CD4-positive, alpha-beta T cell treated with Interleukin-17A for 4 hours (primary cell): ENCODE data around the gene PIEZO1.
"Not testable (repeated sequence)": the region's sequence is repeated elsewhere in the genome, so short reads cannot be mapped to it uniquely, and the experiment has no call there.

Experiments used
- DNase-seq: peaks from one replicate; pipeline ENCODE4 v3.0.0-alpha.2; 2020; ENCODE audit warnings: mixed read lengths

Gene PIEZO1

DNA sequence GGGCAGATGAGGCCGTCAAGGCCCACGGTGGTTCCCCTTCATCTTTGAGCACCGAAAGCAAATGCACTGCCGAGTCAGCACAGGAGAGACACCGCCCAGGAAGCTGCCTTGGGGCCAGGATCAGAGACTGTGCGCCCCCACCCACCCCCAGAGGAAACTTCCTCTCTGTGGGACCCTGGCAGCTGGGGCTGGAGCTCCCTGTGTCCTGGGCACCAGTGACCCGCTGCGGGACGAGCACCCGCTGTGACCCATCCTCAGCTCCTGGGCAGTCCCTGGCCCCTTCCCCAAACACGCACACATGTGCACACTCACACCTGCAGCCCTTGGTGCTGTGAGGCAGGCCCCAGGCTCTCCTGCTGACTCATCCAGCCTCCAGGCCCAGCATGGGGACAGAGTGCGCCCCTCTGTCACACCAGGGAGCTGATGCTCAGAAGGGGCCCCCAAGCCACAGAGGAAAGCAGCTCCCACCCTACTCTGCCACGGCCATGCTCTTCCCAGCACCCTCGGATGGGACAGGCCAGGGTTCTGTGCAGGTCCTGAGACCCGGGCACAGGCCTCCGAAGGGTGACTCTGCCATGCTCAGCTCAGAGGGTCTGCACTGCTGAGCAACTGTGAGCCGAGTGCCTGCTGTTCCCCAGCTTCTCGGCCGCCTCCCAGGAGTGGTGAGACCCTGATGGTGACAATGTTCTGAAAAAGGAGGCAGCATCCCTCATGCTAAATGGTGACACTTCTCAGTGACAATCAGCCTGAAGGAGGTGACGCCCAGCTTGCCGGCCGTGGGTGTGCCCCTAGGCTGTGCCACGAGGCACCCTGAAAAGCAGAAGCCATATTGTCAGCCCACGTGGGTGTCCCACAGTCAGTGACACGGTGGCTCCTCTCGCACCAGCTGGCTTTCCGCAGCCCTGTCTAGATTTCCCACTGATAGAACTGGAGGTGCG, 3.6 kb downstream of the PIEZO1 start:
- peak; percentile 79 for DNase-seq

DNA sequence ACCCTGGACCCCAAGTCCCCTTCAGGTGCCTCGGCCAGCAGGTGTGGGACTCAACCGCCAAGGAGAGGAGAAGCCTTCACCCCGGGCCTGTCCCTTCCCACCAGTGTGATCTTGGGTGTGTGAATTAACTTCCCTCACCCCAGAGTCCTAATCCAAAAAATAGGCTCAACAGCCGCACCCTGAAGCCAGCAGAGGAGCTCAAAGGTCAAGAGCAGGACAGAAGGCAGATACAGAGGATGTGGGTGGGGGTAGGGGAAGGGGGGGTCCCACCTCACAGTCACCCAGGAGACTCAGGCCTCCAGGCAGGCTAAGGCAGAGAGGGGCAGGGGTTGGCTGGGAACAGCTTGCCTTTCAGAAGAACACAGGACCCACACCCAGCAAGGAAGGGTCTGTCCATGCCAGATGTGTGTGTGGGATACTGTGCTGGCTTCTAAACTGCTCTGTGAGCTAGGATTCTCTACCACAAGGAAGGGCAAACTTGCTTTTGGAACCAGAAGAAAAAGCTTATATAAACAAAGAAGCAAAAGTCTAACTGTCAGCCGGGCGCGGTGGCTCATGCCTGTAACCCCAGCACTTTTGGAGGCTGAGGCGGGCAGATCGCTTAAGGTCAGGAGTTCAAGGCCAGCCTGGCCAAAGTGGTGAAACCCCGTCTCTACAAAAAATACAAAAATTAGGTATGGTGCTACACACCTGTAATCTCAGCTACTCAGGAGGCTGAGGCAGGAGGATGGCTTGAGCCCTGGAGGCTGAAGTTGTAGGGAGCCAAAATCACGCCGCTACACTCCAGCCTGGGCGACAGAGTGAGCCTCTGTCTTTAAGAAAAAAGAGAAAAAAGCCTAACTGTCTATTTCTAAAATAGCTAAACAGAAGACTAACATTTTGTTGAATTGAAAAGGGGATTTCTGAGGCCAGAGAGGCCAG, 4.6 kb downstream of the PIEZO1 start:
- DNase-seq: peak; percentile 23

DNA sequence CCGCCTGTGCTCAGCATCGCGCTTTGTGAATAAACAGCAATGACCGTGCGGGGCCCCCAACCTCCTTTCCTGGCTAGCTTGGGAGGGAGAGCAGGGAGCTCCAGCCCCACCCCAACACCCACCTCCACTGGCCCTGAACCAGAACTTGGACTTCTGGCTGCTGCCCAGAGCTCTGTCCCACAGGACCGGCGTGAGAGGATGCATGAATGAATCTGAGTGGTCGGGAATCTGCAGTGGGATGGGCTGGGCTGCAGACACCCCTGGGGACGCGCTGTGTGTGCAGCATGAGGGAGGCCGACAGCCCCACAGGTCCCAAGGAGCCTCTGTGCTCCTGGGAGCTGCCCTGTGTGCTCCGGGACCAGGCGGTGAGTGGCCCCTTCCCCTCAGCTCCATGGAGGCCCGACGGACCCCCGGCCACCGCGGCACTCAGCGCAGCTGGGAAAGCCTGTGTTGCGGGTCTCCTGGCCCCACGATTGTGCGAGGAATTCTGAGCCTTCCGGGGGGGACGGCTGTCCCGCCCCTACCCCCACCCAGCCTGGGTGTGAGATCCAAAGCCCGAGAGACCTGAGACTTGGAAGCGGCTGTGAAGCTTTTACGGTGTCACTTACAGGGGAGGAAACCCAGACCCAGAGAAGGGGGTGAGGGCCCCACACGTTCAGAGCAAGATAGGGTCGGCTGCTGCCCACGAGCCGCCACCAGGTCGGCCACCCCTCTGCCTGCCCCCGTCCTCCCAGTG, 5.4 kb downstream of the PIEZO1 start:
- DNase-seq: no peak

DNA sequence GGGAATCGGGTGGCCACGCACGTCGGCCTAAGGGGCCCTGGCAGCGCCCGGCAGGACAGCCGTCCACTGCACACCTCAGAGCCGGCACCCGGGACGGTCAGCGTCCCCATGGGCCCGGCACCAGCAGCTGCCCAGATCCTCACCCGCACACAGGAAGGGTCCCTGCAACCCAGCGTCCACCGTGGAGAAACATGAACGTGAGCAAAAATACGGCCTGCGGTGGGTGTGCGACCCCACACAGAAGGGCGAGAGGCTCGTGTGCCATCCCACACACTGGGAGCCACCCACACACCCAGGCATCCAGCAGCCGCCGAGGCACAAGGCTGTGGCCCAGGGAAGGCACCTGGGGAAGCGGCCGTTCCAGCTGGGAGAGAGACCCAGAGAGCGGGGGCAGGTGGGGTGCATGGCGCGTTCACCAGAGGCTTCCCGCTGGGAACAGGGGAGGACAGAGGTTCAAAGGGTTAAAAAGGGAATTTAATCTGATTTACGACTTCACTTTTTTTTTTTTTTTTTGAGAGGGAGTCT, 6.4 kb downstream of the PIEZO1 start:
- DNase-seq: no peak

DNA sequence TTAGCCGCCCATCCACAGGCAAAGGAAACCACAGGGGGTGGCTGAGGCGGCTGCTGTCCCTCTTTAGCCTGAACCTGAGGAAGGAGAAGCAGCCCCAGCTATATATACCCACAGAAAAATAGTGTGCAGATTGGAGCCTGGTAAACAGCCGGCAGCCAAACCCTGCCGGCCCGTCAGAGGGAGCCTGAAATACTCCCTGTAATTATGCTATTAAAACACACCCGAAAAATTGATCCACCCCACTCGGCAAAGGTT, 6.8 kb downstream of the PIEZO1 start:
- no peak for DNase-seq

DNA sequence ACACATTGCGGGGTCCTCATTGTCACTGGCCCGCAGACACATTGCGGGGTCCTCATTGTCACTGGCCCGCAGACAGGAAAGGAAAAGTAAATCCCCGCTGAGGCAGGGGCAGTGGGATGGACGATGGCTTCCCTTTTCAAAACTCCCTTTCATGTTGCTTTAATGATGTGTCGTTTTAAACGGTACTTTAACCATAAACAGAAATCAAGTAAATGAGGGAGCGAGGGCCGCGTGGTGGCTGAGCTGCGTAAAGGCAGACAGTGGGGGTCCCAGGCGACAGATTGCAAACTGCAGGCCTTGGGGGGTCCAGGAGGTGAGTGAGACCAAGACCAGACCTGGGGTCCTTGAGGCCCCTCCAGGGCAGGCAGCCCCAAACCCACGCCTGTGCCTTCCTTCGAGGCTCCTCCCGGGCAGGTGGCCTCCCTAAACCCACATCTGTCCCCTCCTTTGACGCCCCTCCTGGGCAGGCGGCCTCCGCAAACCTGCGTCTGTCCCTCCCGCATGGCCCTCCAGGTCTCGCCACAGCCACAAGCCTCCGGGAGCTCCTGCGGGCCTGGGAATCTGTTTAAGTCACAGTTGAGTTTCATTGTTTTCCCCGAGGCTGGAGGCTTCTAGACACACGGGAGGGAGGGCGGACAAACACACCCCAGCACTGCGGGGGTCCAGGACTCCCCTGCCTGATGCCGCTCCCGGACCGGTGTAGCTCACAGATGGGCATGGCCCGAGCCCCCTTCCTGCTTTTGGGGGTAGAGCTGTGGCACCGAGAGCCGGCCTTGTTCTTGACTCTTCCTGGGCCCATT, 7.3 kb downstream of the PIEZO1 start:
- no peak for DNase-seq

DNA sequence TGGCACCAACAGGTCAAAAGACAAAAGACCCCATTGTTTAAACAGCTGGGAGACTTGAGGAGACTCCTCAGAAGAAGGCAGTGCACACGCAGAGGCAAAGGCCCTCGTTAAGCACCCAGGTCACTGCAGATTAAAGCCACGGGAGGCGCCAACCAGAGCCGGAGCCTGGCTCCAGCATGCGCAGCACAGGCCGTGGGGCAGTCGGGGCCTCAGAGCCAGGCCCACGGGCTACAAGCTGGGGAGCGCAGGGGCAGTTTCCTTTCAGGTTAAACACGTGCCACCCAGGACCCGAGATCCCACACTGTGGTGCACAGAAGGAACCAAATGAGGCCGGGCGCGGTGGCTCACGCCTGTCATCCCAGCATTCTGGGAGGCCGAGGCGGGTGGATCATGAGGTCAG, 9.2 kb downstream of the PIEZO1 start:
- no peak for DNase-seq

DNA sequence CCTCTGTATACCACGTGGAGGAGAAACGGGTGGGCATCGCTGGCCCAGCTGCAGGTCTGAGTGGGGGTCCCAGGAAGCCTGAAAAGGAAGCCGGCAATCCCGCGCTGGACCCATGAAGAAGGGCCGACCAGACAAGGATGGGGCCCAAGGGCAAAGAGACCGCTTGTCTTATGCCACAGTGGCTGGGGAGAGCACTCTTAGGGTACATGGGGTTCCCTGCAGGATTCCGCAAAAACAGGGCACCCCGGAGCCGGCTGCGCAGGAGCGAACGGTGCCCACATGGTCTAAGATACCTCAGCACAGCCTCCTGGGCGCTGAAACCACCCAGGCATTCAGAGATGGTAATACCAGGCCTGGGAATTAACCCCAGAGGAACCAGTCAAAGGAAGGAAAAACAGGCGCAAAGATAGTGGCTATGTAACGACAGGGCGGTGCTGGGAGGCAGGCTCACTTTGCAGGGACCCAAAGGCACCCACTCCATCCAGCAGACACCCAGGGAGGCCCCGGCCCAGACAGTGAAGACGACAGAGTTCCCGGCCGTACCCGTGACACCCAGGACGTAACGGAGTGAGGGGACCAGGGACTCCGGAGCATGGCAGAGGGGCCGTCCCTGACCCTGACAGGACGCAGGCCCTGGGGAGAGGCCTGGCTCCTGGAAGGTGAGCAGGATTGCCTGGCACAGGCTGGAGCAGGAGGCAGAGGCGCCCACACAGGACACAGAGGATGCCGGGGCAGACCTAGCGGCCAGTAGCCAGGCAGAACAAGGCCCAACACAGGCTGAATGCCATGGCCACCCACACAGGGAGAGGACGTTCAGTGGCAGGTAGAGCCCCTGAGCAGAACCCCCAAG, 10.3 kb downstream of the PIEZO1 start:
- no peak for DNase-seq

DNA sequence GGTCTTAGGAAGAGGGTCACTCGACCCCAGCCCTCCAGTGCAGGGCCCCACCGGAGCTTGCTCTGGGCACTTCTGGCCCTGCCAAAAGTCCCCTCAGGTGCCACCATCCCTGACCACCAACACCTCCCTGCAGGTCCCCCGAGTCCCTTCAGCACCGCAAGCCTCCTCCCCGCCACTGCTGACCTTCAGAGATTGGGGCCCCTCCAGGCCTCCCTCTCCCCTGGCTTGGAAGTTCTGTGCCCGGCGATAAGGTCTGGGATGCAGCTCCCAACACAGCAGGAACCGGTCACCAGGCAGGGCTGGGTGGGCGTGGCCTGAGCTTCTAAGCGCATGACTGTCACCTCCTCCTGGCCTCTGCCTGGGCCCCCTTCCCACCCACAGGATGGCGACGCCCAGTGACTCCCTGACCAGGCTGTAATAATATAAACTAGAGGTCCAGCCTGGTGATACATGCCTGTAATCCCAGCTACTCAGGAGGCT, 11.2 kb downstream of the PIEZO1 start:
- DNase-seq: no peak

DNA sequence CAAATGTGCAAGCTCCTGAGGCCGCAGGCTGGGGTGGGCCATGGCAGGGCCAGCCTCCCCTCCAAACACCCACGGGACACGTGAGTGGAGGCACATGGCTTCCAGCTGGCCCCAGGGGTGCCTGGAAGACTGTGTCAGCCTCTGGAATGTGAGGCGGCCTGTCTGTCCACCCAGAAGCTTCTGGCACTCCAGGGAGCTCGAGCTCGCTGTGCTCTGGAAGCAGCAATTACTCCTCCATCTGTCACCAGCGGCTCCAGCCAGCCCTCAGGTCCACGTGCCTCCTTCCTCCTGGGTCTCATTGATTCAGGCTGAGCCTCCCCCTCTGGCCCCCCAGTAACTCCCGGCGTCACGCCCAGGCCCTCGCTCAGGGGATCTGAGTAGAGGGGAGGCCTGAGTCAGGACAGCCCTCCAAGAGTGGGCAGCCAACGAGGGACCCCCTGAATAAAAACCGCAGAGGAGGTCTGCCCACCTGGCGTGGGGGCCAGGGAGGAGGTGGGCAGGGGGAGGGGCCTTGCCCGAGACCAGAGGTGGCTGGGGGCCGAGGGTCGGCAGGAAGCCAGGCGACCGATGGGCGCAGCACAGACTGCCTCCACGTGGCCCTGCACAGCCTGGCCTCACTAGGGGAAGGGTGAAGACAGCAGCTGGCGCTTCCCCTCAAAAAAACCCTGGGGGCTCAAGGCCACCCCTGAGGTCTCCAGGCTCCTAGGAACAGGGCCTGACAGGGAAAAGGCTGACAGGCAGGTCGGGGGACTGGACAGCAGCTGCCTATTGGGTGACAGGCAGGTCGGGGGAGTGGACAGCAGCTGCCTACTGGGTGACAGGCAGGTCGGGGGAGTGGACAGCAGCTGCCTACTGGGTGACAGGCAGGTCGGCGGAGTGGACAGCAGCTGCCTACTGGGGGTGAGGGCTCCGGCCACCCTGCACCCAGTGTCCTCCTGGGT, 11.9 kb downstream of the PIEZO1 start:
- DNase-seq: no peak

DNA sequence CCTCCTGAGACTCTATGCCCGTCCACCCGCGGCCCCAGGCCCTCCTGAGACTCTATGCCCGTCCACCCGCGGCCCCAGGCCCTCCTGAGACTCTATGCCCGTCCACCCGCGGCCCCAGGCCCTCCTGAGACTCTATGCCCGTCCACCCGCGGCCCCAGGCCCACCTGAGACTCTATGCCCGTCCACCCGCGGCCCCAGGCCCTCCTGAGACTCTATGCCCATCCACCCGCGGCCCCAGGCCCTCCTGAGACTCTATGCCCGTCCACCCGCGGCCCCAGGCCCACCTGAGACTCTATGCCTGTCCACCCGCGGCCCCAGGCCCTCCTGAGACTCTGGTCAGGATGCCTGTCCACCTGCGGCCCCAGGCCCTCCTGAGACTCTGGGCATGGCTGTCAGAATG, 13.2 kb downstream of the PIEZO1 start:
- DNase-seq: not testable (repeated sequence)

DNA sequence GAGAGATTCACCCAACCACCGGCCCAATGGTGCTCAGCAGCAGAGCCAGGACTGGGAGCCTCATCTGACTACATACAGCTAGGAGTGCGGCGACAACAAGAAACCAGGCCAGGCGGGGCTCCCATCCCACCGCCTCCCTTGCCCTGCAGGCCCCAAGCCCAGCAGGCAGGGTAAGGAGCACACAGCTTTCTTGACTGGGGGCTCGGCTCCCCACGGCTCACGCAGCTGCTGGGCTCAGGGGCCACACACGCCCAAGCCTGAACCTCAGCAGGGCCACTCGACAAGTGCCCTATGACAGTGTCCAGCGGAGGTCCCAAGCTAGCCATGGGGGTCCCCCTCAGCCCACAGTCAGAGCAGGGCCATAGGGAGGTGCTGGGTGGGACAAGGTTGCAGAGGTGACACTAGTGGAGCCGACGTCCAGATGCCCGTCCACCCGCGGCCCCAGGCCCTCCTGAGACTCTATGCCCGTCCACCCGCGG, 13.7 kb downstream of the PIEZO1 start:
- no peak for DNase-seq

DNA sequence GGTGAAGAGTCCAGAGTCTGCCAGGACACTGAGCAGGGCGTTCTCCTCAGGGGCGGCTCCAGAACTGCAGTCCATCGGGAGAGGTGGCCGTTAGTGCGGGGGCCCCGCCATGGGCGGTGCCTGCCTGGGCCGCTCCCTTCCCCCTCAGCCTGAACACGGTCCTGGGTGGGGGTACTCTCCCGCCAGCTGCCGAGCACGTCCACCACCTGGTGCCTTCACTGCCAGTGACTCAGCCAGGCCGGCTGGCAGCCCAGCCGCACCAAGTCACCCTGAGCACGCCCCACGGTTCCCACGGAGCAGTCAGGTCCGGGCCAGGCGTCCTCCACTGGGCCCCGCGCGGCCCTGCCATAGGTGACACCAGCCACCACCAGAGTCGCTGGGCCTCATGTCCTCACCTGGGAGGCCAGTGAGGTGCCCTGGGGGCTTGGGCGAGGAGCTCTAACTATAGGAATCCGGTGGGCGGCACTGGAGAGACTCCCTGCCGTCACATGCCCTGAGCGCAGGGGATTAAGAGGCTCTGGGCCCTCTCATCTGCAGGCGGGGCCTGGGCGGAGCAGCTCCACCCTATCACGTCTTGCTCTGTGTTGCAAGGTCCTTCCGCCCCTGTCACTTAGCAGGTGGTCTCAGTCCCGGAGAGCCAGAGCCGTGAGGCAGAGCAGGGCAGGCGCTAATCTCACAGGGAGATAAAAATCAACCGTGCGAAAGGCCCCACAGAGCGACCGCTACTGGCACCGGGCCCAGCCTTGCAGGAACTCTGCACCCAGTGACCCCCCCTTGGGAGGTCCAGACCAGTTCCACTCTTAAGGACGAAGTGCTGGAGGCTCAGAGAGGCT, 14.3 kb downstream of the PIEZO1 start:
- DNase-seq: peak; percentile 55

DNA sequence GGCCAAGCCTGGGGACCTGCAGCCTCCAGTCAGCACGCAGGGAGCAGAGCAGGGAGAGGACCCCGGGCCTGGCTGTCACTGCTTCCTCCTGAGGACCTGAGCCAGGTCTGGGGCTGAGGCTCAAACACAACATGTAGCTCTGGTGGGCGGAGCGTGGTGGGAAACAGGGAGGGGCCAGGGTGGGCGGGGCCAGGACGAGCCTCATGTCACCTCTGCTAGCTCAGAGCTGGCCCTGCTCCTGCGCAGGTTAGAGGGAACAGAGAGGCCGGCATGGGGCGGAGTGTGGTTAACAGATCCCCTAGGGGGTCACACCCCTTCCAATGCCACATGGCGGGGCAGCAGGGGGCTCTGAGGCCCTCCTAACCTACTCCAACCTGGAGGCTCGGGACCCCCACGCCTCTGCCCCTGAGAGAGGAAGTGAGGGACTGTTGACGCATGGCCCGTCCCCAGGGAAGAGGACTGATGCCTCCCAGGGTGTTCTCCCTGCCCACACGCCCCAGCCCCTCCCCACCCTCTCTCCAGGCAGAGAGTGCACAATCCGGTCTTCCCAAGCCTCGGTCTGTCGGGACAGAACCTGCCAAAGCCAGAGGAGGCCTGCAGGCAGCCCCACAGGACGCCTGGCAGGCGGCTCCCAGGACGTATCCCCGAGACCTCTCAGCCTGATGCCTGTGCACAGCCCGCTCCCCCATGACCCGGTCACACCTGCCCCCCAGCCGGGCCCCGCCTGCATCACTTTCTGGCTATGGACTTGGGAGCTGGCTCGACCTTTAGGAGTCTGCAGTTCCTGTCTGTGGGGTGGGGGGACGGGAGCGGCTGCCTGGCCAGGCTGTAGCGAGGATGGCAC, 15.2 kb downstream of the PIEZO1 start:
- DNase-seq: peak; percentile 50

DNA sequence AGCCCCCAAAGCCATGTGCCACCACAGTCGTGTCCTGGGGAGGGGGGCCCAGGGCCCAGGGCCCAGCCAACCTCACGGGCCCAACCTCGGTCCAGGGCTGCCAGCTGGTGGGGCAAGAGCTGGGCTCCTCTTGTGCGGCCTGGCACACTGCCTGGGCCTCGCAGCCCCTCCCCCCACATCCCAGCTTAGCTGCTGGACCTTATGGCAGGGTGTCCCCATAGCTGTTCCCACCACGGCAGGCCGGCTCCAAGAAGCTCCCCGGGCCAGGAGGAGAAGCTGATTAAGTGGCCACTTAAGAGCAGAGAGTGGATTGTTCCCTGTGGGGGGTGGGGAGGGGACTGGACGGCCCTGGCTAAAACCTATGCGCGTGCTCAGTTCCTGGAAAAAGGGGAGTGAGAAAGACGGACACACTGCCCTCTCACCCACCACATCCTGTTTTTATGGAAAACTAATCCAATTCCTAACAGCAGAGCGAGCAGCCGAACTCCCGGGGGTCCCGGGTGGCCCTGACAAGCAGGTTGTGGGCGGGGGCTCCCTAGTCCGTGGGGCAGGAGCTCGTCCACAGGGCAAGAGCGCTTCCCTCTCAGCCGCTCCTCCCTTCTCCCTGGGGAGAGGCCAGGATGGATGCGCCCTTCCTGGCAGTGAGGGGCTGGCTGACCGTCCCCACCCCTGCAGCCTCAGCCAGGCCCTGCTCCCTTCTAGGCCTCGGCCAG, 16.8 kb downstream of the PIEZO1 start:
- DNase-seq: no peak

DNA sequence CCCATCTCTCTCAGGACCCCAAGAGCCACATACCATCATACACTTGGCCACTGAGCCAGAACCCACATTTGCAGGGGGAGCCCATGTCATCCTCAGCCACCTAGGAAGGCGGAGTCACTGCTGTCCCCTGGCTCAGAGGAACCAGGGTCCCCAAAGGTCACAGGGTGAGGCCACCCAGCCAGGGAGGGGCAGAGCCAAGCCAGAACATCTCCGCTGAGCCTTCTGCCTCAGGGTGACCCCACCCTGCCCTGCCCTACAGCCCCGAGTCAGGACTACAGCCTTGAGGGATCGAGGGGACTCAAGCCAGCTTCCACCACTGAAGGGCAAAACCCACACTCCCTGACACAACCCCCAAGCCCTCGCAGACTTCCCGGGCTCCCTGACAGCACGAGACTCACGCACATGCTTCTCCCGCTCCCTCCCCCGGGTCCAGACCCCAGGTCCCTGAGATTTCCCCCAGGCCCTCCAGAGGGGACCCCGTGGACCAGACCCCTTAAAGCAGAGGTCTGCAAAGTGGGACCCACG, 17.4 kb downstream of the PIEZO1 start:
- DNase-seq: no peak

DNA sequence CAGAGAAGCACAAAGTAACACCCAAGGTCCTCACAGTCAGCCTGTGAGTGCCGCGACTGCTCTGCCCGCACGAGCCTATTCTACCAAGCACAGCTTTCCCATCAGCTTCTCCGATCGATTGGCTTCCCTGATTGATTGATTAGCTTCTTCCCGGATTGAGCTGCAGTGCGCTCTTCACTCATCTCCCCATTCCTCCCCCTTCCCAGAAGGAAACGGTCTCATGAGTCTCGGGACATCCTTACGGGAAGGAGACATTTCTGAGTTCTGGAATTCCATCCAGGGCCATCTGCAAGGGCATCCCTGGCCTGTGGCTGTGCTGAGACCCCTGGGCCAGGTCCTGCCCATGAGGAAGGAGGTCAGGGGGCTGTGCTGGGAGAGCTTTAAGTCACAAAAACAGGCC, 18.0 kb downstream of the PIEZO1 start:
- DNase-seq: no peak
